Measurements from ENCODE around the gene MAF. TPM values are rescaled to one million over a fixed set of nuclear protein-coding genes. Genes with fewer than 3 reads are reported as not detected.
A peak's percentile ranks its signal among the peaks of the same experiment; 100 is the strongest.

MAF gene
- total and polyA plus RNA-seq, 2 of the 13 experiments (the other 11 are each of a cell fraction or from before 2014, with no cell fraction given): 0.07 to 0.31 TPM

GRCh38 chr16:79601092-79601930 is 774 bp upstream of the MAF start (continued):
- TF ChIP-seq, protein P1, sequence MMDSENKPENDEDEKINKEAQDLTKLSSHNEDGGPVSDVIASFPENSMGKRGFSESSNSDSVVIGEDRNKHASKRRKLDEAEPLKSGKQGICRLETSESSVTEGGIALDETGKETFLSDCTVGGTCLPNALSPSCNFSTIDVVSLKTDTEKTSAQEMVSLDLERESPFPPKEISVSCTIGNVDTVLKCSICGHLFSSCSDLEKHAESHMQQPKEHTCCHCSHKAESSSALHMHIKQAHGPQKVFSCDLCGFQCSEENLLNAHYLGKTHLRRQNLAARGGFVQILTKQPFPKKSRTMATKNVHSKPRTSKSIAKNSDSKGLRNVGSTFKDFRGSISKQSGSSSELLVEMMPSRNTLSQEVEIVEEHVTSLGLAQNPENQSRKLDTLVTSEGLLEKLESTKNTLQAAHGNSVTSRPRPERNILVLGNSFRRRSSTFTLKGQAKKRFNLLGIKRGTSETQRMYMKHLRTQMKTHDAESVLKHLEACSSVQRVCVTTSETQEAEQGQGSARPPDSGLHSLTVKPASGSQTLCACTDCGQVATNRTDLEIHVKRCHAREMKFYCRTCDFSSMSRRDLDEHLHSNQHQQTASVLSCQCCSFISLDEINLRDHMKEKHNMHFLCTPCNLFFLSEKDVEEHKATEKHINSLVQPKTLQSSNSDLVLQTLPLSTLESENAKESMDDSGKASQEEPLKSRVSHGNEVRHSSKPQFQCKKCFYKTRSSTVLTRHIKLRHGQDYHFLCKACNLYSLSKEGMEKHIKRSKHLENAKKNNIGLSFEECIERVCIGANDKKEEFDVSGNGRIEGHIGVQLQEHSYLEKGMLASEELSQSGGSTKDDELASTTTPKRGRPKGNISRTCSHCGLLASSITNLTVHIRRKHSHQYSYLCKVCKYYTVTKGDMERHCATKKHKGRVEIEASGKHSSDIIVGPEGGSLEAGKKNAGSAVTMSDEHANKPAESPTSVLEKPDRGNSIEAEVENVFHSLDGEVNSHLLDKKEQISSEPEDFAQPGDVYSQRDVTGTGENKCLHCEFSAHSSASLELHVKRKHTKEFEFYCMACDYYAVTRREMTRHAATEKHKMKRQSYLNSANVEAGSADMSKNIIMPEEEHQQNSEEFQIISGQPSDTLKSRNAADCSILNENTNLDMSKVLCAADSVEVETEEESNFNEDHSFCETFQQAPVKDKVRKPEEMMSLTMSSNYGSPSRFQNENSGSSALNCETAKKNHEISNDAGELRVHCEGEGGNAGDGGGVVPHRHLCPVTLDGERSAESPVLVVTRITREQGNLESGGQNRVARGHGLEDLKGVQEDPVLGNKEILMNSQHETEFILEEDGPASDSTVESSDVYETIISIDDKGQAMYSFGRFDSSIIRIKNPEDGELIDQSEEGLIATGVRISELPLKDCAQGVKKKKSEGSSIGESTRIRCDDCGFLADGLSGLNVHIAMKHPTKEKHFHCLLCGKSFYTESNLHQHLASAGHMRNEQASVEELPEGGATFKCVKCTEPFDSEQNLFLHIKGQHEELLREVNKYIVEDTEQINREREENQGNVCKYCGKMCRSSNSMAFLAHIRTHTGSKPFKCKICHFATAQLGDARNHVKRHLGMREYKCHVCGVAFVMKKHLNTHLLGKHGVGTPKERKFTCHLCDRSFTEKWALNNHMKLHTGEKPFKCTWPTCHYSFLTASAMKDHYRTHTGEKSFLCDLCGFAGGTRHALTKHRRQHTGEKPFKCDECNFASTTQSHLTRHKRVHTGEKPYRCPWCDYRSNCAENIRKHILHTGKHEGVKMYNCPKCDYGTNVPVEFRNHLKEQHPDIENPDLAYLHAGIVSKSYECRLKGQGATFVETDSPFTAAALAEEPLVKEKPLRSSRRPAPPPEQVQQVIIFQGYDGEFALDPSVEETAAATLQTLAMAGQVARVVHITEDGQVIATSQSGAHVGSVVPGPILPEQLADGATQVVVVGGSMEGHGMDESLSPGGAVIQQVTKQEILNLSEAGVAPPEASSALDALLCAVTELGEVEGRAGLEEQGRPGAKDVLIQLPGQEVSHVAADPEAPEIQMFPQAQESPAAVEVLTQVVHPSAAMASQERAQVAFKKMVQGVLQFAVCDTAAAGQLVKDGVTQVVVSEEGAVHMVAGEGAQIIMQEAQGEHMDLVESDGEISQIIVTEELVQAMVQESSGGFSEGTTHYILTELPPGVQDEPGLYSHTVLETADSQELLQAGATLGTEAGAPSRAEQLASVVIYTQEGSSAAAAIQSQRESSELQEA (CRISPR knock-in tag; IDR thresholded peaks at IDR 0.05; ENCODE audit: not compliant biosample characterization): no peak
- TF ChIP-seq ZBTB20 (CRISPR knock-in tag; IDR thresholded peaks at IDR 0.05; ENCODE audit: borderline replicate concordance, low read depth) (peak; percentile 66), ZNF33A (CRISPR knock-in tag; IDR thresholded peaks at IDR 0.05; ENCODE audit: borderline replicate concordance) (no peak), IKZF5 (CRISPR knock-in tag; IDR thresholded peaks at IDR 0.05) (peak; percentile 57; the same call in 1 of the 2 replicates), KDM4B (CRISPR knock-in tag; IDR thresholded peaks at IDR 0.05) (no peak), GTF2F1 (IDR thresholded peaks at IDR 0.05; ENCODE audit: low read length) (no peak), ZBTB1 (CRISPR knock-in tag; IDR thresholded peaks at IDR 0.05; ENCODE audit: borderline replicate concordance) (no peak), TCF12 (IDR thresholded peaks at IDR 0.05) (no peak), TCF12 (CRISPR knock-in tag; IDR thresholded peaks at IDR 0.05) (0 out of 2 replicates have a peak, but pooled peaks have one; percentile 34), SP1 (IDR thresholded peaks at IDR 0.05) (no peak), SP1 (CRISPR knock-in tag; IDR thresholded peaks at IDR 0.05) (no peak), POLR2G (IDR thresholded peaks at IDR 0.05; ENCODE audit: low read depth, low read length) (no peak)
- TF ChIP-seq, protein P2, sequence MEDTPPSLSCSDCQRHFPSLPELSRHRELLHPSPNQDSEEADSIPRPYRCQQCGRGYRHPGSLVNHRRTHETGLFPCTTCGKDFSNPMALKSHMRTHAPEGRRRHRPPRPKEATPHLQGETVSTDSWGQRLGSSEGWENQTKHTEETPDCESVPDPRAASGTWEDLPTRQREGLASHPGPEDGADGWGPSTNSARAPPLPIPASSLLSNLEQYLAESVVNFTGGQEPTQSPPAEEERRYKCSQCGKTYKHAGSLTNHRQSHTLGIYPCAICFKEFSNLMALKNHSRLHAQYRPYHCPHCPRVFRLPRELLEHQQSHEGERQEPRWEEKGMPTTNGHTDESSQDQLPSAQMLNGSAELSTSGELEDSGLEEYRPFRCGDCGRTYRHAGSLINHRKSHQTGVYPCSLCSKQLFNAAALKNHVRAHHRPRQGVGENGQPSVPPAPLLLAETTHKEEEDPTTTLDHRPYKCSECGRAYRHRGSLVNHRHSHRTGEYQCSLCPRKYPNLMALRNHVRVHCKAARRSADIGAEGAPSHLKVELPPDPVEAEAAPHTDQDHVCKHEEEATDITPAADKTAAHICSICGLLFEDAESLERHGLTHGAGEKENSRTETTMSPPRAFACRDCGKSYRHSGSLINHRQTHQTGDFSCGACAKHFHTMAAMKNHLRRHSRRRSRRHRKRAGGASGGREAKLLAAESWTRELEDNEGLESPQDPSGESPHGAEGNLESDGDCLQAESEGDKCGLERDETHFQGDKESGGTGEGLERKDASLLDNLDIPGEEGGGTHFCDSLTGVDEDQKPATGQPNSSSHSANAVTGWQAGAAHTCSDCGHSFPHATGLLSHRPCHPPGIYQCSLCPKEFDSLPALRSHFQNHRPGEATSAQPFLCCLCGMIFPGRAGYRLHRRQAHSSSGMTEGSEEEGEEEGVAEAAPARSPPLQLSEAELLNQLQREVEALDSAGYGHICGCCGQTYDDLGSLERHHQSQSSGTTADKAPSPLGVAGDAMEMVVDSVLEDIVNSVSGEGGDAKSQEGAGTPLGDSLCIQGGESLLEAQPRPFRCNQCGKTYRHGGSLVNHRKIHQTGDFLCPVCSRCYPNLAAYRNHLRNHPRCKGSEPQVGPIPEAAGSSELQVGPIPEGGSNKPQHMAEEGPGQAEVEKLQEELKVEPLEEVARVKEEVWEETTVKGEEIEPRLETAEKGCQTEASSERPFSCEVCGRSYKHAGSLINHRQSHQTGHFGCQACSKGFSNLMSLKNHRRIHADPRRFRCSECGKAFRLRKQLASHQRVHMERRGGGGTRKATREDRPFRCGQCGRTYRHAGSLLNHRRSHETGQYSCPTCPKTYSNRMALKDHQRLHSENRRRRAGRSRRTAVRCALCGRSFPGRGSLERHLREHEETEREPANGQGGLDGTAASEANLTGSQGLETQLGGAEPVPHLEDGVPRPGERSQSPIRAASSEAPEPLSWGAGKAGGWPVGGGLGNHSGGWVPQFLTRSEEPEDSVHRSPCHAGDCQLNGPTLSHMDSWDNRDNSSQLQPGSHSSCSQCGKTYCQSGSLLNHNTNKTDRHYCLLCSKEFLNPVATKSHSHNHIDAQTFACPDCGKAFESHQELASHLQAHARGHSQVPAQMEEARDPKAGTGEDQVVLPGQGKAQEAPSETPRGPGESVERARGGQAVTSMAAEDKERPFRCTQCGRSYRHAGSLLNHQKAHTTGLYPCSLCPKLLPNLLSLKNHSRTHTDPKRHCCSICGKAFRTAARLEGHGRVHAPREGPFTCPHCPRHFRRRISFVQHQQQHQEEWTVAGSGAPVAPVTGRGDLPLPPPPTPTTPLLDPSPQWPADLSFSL (CRISPR knock-in tag; IDR thresholded peaks at IDR 0.05): peak; percentile 98
